NT2/D1 (cell line): ENCODE data around the gene ZSWIM3.

Experiments
- DNase-seq: peaks from one replicate; pipeline ENCODE4 v3.0.0-alpha.2; 2011; ENCODE audit warnings: low read depth, low spot score
- H3K27me3 ChIP-seq: 2 replicates; pipeline ENCODE4 v1.6.0; 2011; ENCODE audit warnings: mild to moderate bottlenecking; ENCODE audit not compliant: insufficient read length, insufficient read depth
- H3K36me3 ChIP-seq: 2 replicates; pipeline ENCODE4 v1.6.1; 2011; ENCODE audit warnings: mild to moderate bottlenecking, low read length, mixed read lengths; ENCODE audit not compliant: insufficient read depth, insufficient read length
- H3K4me1 ChIP-seq: 2 replicates; pipeline ENCODE4 v1.5.1; 2011; ENCODE audit not compliant: insufficient read depth, insufficient read length
- H3K4me3 ChIP-seq: 2 replicates; pipeline ENCODE4 v1.5.1; 2011; ENCODE audit warnings: low read depth; ENCODE audit not compliant: insufficient read length
- H3K9ac ChIP-seq: 2 replicates; pipeline ENCODE4 v1.6.0; 2011; ENCODE audit warnings: low read depth; ENCODE audit not compliant: insufficient read length
- H3K9me3 ChIP-seq: 2 replicates; pipeline ENCODE4 v1.5.1; 2011; ENCODE audit warnings: mild to moderate bottlenecking, low read length; ENCODE audit not compliant: insufficient read depth
- SUZ12 ChIP-seq: IDR thresholded peaks from 2 replicates; pipeline ENCODE4 v1.6.1; 2011; ENCODE audit not compliant: insufficient read length, insufficient read depth; ENCODE audit errors: extremely low read depth
- YY1 ChIP-seq: IDR thresholded peaks from 2 replicates; pipeline ENCODE4 v1.6.1; 2011; ENCODE audit not compliant: insufficient read length, insufficient read depth
- ZNF274 ChIP-seq: IDR thresholded peaks from 2 replicates; pipeline ENCODE4 v1.6.1; 2011; ENCODE audit warnings: mild to moderate bottlenecking, low read depth, low read length

ZSWIM3 gene

DNA sequence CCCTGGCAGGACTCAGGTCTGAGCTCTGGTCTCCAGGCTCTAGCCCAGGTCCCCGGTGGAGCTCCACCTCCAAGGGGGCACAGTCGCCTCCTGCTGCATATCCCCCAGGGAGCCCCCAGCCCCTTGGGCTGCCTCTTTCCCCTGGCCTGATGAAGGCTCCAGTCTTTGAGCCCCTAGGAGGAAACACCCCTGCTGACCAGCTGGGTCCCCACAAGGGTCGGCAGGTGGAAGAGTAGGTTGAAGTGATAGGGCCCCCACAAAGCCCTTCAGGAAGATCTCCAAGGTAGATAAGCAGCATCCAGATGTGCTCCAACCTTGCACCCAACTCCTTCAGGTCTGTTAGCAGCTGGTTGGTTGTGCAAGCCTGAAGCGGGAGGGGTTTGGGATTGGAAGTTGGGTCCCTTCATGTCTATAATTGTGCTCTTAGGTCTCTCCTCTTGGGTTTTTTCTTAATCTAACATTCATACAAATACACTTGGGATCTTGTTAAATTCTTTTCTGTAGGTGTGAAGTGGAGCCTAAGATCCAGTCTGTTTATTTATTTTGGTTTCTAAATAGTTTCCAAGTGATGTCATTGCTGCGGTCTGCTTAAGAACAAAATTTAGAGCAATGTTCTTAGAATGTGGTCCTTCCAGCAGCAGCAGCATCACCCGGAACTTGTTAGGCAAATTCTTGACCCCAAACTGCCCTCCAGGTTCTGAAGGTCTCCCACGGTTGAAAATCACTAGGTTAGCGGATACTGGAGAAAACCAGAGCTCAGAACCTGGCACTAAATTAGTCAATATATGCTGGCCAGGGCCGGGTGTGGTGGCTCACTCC lies 39.8 kb upstream of the ZSWIM3 start:
- DNase-seq, result no peak
- Histone ChIP-seq H3K27me3 (no peaks in the 10 kb centered on the region), H3K9me3 (no peaks in the 10 kb centered on the region), H3K36me3 (peaks cover 48% of the 10 kb centered on the region), H3K4me3 (no peak overlapping the region), H3K4me1 (peaks cover 20% of the 10 kb centered on the region), H3K9ac (no peak overlapping the region)
- no peak for TF ChIP-seq SUZ12
- no peak for TF ChIP-seq YY1
- TF ChIP-seq ZNF274, result no peak

DNA sequence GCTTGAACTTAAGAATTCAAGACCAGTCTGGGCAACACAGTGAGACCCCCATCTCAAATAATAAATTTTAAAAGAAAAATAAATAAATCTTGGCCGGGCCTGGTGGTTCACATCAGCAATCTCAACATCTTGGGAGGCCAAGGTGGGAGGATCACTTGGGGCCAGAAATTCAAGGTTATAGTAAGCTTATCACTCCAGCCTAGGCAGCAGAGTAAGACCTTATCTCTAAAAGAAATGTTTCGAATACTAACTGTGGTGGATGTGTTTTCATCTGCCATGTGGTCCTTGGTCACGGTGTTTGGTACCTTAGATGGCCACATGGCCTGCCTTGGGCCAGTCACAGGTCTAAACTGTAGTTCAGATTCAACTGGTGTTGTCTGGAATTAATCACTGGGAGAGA lies 39.2 kb upstream of the ZSWIM3 start:
- Histone ChIP-seq H3K36me3 (peaks cover 42% of the 10 kb centered on the region), H3K9me3 (no peaks in the 10 kb centered on the region), H3K4me1 (peaks cover 20% of the 10 kb centered on the region), H3K27me3 (no peaks in the 10 kb centered on the region), H3K4me3 (no peak overlapping the region), H3K9ac (no peak overlapping the region)
- DNase-seq, result no peak
- TF ChIP-seq ZNF274 (no peak), SUZ12 (no peak), YY1 (no peak)

GRCh38 chr20:45819466-45819865 lies 37.9 kb upstream of the ZSWIM3 start:
- no peak overlapping the region for H3K4me3 ChIP-seq
- no peak overlapping the region for H3K9ac ChIP-seq
- H3K27me3 ChIP-seq, result no peaks in the 10 kb centered on the region
- H3K36me3 ChIP-seq, result peaks cover 30% of the 10 kb centered on the region
- no peak for TF ChIP-seq YY1
- TF ChIP-seq ZNF274, result no peak
- no peak for TF ChIP-seq SUZ12
- H3K4me1 ChIP-seq, result peaks cover 24% of the 10 kb centered on the region
- H3K9me3 ChIP-seq, result no peaks in the 10 kb centered on the region
- no peak for DNase-seq

DNA sequence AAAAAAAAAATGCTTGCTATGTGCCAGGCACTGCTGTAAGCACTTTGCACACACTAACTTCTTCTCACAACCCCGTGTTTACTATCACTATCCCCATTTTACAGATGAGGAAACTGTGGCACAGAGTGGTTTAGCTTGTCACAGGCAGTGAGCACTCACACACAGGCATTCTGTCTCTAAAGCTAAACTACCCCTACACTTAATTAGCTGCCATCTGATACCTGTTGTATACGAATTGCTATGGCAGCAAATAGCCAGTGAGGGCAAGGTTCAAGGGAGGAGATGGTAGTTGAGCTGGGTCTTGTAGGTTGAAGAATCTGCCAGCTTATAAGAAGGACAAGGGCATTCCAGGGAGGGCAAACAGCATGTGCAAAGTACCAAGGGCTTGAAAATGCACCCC lies 35.5 kb upstream of the ZSWIM3 start:
- Histone ChIP-seq H3K9ac (no peak overlapping the region), H3K4me1 (peaks cover 24% of the 10 kb centered on the region), H3K27me3 (no peaks in the 10 kb centered on the region), H3K9me3 (no peaks in the 10 kb centered on the region), H3K36me3 (peaks cover 7% of the 10 kb centered on the region), H3K4me3 (no peak overlapping the region)
- TF ChIP-seq SUZ12, result no peak
- TF ChIP-seq ZNF274, result no peak
- TF ChIP-seq YY1, result no peak
- no peak for DNase-seq

DNA sequence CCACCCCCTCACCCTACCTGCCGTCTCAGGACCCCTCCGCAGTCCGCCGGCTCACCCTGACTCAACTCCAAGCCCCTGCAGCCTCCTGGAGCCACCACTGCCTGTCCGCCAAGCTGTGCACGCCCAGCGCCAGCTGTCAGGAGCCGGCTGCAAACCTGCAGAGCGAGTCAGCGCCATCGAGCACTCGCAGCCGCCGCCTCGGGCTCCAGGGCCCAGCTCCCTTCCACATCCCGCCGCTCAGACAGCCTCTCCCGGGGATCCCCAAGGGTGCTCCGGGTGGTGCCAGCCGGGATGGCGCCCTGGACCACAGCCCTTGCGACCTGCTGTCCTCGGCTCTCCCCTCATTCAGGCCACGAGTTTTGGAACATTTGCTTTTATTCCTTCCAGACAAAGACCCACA lies 34.6 kb upstream of the ZSWIM3 start:
- Histone ChIP-seq H3K4me1 (peaks cover 21% of the 10 kb centered on the region), H3K9me3 (no peaks in the 10 kb centered on the region), H3K27me3 (no peaks in the 10 kb centered on the region), H3K9ac (peak overlapping the region; percentile 12), H3K36me3 (peaks cover 2% of the 10 kb centered on the region), H3K4me3 (no peak overlapping the region)
- no peak for DNase-seq
- TF ChIP-seq SUZ12, result no peak
- TF ChIP-seq ZNF274, result no peak

DNA sequence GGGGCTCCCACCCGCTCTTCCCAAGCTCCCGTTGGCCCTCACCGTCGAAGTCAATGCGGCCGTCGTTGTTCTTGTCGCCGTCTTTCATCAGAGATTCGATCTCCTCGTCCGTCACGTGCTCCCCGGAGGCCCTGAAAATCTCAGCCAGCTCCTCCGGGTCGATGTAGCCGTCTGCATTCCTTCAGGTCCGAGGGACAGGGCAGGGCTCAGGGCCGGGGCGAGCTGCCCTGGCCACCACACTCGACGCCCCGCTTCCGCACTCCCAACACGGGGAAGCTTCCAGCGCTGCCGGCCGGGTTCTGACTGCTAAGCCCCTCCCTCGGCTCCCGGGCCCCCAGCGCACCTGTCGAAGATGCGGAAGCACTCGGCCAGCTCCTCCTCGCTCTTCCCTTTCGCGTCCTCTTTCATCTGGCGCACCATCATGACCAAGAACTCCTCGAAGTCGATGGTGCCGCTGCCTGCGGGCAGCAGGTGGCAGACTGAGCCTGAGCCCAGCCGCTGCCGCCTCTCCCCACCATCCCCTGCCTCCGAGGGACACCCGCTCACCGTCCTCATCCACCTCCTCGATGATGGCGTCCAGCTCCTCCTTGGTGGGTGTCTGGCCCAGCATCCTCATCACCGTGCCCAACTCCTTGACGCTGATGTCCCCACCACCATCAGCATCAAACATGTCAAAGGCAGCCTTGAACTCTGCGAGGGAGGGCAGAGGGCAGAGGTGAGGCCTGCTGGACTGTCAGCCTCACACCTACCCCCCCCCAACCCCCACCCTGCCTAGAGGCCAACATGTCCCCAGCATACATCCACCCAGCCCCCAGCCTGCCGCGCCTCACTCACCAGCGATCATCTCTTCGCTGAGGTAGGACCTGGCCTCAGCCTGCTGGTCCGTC lies 33.2 kb upstream of the ZSWIM3 start:
- no peaks in the 10 kb centered on the region for H3K27me3 ChIP-seq
- H3K4me3 ChIP-seq, result no peak overlapping the region
- no peaks in the 10 kb centered on the region for H3K36me3 ChIP-seq
- no peak for DNase-seq
- TF ChIP-seq YY1 (no peak), SUZ12 (no peak), ZNF274 (no peak)
- H3K9ac ChIP-seq, result peak overlapping the region; percentile 63
- no peaks in the 10 kb centered on the region for H3K9me3 ChIP-seq
- H3K4me1 ChIP-seq, result peaks cover 21% of the 10 kb centered on the region
